GM12865 (cell line): ENCODE measurements around the gene DZIP3.

ENCODE experiments used
- DNase-seq: peaks from one replicate; pipeline ENCODE4 v3.0.0; 2010; ENCODE audit warnings: low read depth
- H3K4me3 ChIP-seq: 2 replicates; pipeline ENCODE4 v1.5.1; 2011; ENCODE audit warnings: mild to moderate bottlenecking, low read depth, low read length, control low read depth
- CTCF ChIP-seq: IDR thresholded peaks from 2 replicates; pipeline ENCODE4 v1.5.1; 2011; ENCODE audit warnings: low read length, control low read depth, low read depth, inconsistent platforms; ENCODE audit not compliant: insufficient read depth; ENCODE audit errors: missing control alignments

DZIP3 gene

GRCh38 chr3:108713816-108714215 lies 124.3 kb downstream of the DZIP3 start:
- no peak for TF ChIP-seq CTCF
- no peak for DNase-seq
- H3K4me3 ChIP-seq = no peak overlapping the region

- TF ChIP-seq CTCF = no peak
- no peak for DNase-seq
- no peak overlapping the region for H3K4me3 ChIP-seq
Observed at GRCh38 chr3:108718454-108718853, 128.9 kb downstream of the DZIP3 start.

DNA sequence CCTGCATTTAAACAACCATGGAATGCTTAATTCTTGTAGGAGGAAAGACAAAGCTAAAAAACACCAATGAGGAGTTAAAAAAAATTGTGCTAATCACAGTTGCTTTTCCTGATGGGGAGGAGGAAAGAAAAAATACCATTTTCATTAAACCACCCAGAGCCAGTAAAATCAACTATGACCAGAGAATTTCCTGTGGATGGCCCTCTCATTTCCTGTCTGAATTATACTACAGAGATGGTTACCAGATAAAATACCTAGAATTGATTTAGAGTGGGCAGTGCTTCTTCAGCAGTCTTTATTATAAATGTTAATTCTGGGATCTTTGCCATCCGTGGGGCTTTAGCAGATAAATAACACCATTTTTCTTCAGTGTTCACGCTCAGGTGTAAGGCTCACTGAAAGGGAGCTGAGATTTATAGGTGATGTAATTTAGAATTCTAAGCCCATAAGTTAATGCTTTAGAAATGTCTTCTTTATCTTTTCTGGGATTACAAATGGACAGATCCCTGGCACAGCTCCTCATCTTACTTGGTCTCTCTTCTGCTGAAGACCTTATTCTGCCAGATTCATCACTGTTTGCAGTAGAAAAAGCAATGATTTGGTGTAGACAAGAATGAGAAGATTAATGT lies 129.8 kb downstream of the DZIP3 start:
- H3K4me3 ChIP-seq = no peak overlapping the region
- TF ChIP-seq CTCF = no peak

GRCh38 chr3:108722724-108723123 lies 133.2 kb downstream of the DZIP3 start:
- TF ChIP-seq CTCF = no peak
- H3K4me3 ChIP-seq = no peak overlapping the region
- DNase-seq = no peak

More for the DNA sequence above, 129.8 kb downstream of the DZIP3 start:
- no peak for DNase-seq

- H3K4me3 ChIP-seq = no peak overlapping the region
- TF ChIP-seq CTCF = no peak
- DNase-seq = no peak
Observed at GRCh38 chr3:108724101-108724500, 134.6 kb downstream of the DZIP3 start.

DNA sequence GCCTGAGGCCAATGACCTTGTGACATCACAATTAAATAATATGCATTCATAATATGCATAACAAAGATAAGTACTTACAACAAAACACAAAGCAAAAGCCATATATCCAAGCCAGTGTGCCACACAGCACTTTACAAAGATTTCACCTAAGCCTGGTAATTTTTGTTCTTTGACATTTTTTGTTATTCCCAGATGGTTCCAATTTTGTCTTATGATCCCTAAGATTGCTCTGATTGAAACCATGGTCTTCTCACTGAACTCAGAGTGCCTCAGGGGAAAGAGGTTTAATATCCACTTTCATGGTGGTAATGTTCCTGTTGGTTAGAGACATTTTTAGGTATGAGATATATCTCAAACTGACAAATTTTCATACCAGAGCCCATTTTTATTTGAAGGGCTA lies 138.6 kb downstream of the DZIP3 start:
- no peak overlapping the region for H3K4me3 ChIP-seq
- no peak for TF ChIP-seq CTCF
- DNase-seq = no peak

DNA sequence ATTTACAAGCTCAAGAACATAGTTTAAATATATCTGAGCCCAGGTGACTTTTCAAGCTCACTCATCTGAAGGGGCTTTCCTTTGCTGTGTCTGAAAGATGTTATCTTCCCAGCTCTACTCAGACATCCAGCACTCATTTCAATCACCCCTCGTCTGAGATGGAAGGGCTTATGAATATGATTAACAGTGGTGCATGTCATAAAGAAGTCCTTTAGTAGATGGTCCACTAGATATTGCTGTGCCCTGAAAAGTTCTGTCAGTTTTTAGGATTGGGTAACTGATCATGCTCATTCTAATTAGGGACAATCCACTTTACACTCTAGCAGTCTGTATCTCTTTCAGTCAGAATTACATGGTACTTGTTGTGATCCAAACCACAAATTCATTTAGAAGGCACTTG lies 139.4 kb downstream of the DZIP3 start:
- DNase-seq = no peak
- no peak overlapping the region for H3K4me3 ChIP-seq
- no peak for TF ChIP-seq CTCF
